Neural cell (in vitro differentiated cells): Measurements from ENCODE around the gene CCDC69. TPM values are rescaled to one million over a fixed set of nuclear protein-coding genes. Genes with fewer than 3 reads are reported as not detected.

Source experiments
- H2AFZ ChIP-seq: fragments of 200-600, 300-800 bp; sonication (generic), shearing (Covaris generic); 2 replicates; pipeline ENCODE4 v1.6.0; 2014; ENCODE audit warnings: low read depth, mild to moderate bottlenecking, antibody characterized with exemption, low read length, moderate library complexity
- H3F3A ChIP-seq: fragments of 200-600 bp; shearing (Covaris generic); 2 replicates; pipeline ENCODE4 v1.6.1; 2016; ENCODE audit warnings: mild to moderate bottlenecking, moderate library complexity, mixed read lengths, antibody characterized with exemption, low read length; ENCODE audit not compliant: insufficient read depth, poor library complexity, severe bottlenecking
- H3K27ac ChIP-seq: fragments of 200-600, 300-800 bp; sonication (generic), shearing (Covaris generic); 2 replicates; pipeline ENCODE4 v1.5.1; 2014; ENCODE audit warnings: mild to moderate bottlenecking, low read length, moderate library complexity
- H3K27me3 ChIP-seq: fragments of 300-800, 200-600 bp; sonication (generic), shearing (Covaris generic); 2 replicates; pipeline ENCODE4 v1.6.0; 2014; ENCODE audit warnings: mild to moderate bottlenecking, low read depth, low read length, moderate library complexity; ENCODE audit not compliant: insufficient read depth
- H3K36me3 ChIP-seq: fragments of 300-800, 200-600 bp; sonication (generic), shearing (Covaris generic); 2 replicates; pipeline ENCODE4 v1.5.1; 2014; ENCODE audit warnings: mild to moderate bottlenecking, antibody characterized with exemption, low read length, moderate library complexity; ENCODE audit not compliant: insufficient read depth
- H3K4me2 ChIP-seq: fragments of 300-800, 200-600 bp; sonication (generic), shearing (Covaris generic); 2 replicates; pipeline ENCODE4 v1.6.0; 2014; ENCODE audit warnings: mild to moderate bottlenecking, low read length
- H3K4me3 ChIP-seq: fragments of 300-800, 200-600 bp; sonication (generic), shearing (Covaris generic); 2 replicates; pipeline ENCODE4 v1.5.1; 2014; ENCODE audit warnings: mild to moderate bottlenecking, low read length, moderate library complexity
- H3K79me2 ChIP-seq: fragments of 200-600 bp; shearing (Covaris generic); replicated peaks from 2 replicates; pipeline ENCODE4 v1.6.0; 2014; ENCODE audit warnings: mild to moderate bottlenecking, low read length, moderate library complexity; ENCODE audit not compliant: insufficient read depth
- H3K9ac ChIP-seq: fragments of 300-800, 200-600 bp; sonication (generic), shearing (Covaris generic); 2 replicates; pipeline ENCODE4 v1.6.1; 2016; ENCODE audit warnings: mild to moderate bottlenecking, low read length, mixed read lengths
- H3K9me2 ChIP-seq: fragments of 200-600 bp; shearing (Covaris generic); 2 replicates; pipeline ENCODE4 v1.6.1; 2016; ENCODE audit warnings: mild to moderate bottlenecking, low read length, mixed read lengths; ENCODE audit not compliant: insufficient read depth
- H3K9me3 ChIP-seq: fragments of 200-600, 300-800 bp; sonication (generic), shearing (Covaris generic); 2 replicates; pipeline ENCODE4 v1.6.1; 2016; ENCODE audit warnings: mild to moderate bottlenecking, mixed run types, low read length, moderate library complexity, mixed read lengths
- H4K20me1 ChIP-seq: fragments of 200-600 bp; shearing (Covaris generic); 2 replicates; pipeline ENCODE4 v1.6.1; 2016; ENCODE audit warnings: mild to moderate bottlenecking, mixed run types; ENCODE audit not compliant: insufficient read depth
- CTCF ChIP-seq: fragments of 450-650 bp; IDR thresholded peaks from 2 replicates; pipeline ENCODE4 v1.5.1; 2014; ENCODE audit warnings: antibody characterized with exemption, mild to moderate bottlenecking, moderate library complexity; ENCODE audit not compliant: poor library complexity, severe bottlenecking
- EP300 ChIP-seq: fragments of 450-650 bp; conservative IDR thresholded peaks from 2 replicates; pipeline ENCODE4 v1.6.1; 2014; ENCODE audit warnings: antibody characterized with exemption, mild to moderate bottlenecking, moderate library complexity; ENCODE audit not compliant: poor library complexity, severe bottlenecking
- EZH2 ChIP-seq: fragments of 200-600, 300-800 bp; shearing (Covaris generic), sonication (generic); IDR thresholded peaks from 2 replicates; pipeline ENCODE4 v1.6.1; 2014; ENCODE audit warnings: antibody characterized with exemption, low read length, borderline replicate concordance, mild to moderate bottlenecking; ENCODE audit not compliant: insufficient read depth, poor library complexity, severe bottlenecking
- MXI1 ChIP-seq: fragments of 450-650 bp; conservative IDR thresholded peaks from 2 replicates; pipeline ENCODE4 v1.6.1; 2014; ENCODE audit warnings: antibody characterized with exemption, mild to moderate bottlenecking; ENCODE audit not compliant: poor library complexity, severe bottlenecking
- POLR2AphosphoS5 ChIP-seq: IDR thresholded peaks from 2 replicates; pipeline ENCODE4 v1.6.1; 2012
- RAD21 ChIP-seq: fragments of 450-650 bp; conservative IDR thresholded peaks from 2 replicates; pipeline ENCODE4 v1.6.1; 2014; ENCODE audit warnings: antibody characterized with exemption, mild to moderate bottlenecking, moderate library complexity
- REST ChIP-seq: IDR thresholded peaks from 2 replicates; pipeline ENCODE4 v1.6.1; 2012; ENCODE audit warnings: borderline replicate concordance
- SMC3 ChIP-seq: fragments of 450-650 bp; conservative IDR thresholded peaks from 2 replicates; pipeline ENCODE4 v1.6.1; 2014; ENCODE audit warnings: antibody characterized with exemption, mild to moderate bottlenecking, moderate library complexity; ENCODE audit not compliant: poor library complexity
- TAF1 ChIP-seq: IDR thresholded peaks from 2 replicates; pipeline ENCODE4 v1.6.1; 2012; ENCODE audit warnings: low read depth
- polyA plus RNA-seq: library from polyadenylated mRNA; depleted of rRNA; stranded (reverse); fragments of >200 nt; gene quantifications from 2 replicates; pipeline ENCODE4 v1.2.3, GENCODE V29; 2014

The CCDC69 gene
- polyA plus RNA-seq, 1 donor from 2014 or later: not detected

GRCh38 chr5:151230048-151230680 is 6.3 kb upstream of the CCDC69 start:
- TF ChIP-seq SMC3: no peak
- TF ChIP-seq MXI1: no peak
- no peak for TF ChIP-seq EZH2
- no peak for TF ChIP-seq RAD21
- H3K4me2 ChIP-seq: no peak overlapping the region
- no peak overlapping the region for H3K4me3 ChIP-seq
- no peaks in the 10 kb centered on the region for H3K9me3 ChIP-seq
- no peaks in the 10 kb centered on the region for H4K20me1 ChIP-seq
- no peaks in the 10 kb centered on the region for H3K79me2 ChIP-seq
- no peaks in the 10 kb centered on the region for H3K27me3 ChIP-seq
- H2AFZ ChIP-seq: no peak overlapping the region
- no peaks in the 10 kb centered on the region for H3K9me2 ChIP-seq
- H3K36me3 ChIP-seq: no peaks in the 10 kb centered on the region
- no peaks in the 10 kb centered on the region for H3F3A ChIP-seq
- no peak overlapping the region for H3K9ac ChIP-seq
- H3K27ac ChIP-seq: no peak overlapping the region

GRCh38 chr5:151228986-151229385 is 5.1 kb upstream of the CCDC69 start:
- Histone ChIP-seq H3K9me2 (no peaks in the 10 kb centered on the region), H3K36me3 (no peaks in the 10 kb centered on the region), H3K4me2 (no peak overlapping the region), H3K9ac (no peak overlapping the region), H4K20me1 (no peaks in the 10 kb centered on the region), H3K4me3 (no peak overlapping the region), H3K27ac (no peak overlapping the region), H3K27me3 (no peaks in the 10 kb centered on the region), H2AFZ (no peak overlapping the region), H3K9me3 (no peaks in the 10 kb centered on the region), H3F3A (no peaks in the 10 kb centered on the region), H3K79me2 (no peaks in the 10 kb centered on the region)
- no peak for TF ChIP-seq POLR2AphosphoS5
- no peak for TF ChIP-seq TAF1
- TF ChIP-seq EZH2: no peak
- TF ChIP-seq REST: no peak
- TF ChIP-seq MXI1: no peak
- TF ChIP-seq SMC3: no peak
- TF ChIP-seq CTCF: no peak
- no peak for TF ChIP-seq RAD21
- no peak for TF ChIP-seq EP300
